Lower leg skin (tissue), 4 donors: ENCODE data around the gene HMGN3. TPM values are rescaled to one million over a fixed set of nuclear protein-coding genes. Genes with fewer than 3 reads are reported as not detected.

Source experiments
- DNase-seq, 2 donors: peaks; one replicate each; pipeline ENCODE4 v3.0.0-alpha.2; 2019; ENCODE audit warnings: low spot score in 2 of 2
- H3K4me3 ChIP-seq: fragments of 200-600 bp; sonication (generic); 2 replicates; pipeline ENCODE4 v1.5.1; 2017; ENCODE audit warnings: mild to moderate bottlenecking, low read depth; ENCODE audit not compliant: poor library complexity, severe bottlenecking
- POLR2A ChIP-seq, 2 donors: fragments of 450-650 bp; IDR thresholded peaks; one replicate each; pipeline ENCODE4 v1.6.1; 2016 to 2017; ENCODE audit warnings: antibody characterized with exemption in 2 of 2, mild to moderate bottlenecking in 1 of 2, moderate library complexity in 1 of 2
- WGBS, 2 donors: methylation state at CpG; one replicate each; pipeline ENCODE4 v1.1.5; 2018; 5-methylcytosine and 5-hydroxymethylcytosine counted together
- intact Hi-C: fragments of 100-400 bp; cut with DNase I; formaldehyde crosslinking; loops from one replicate; pipeline ENCODE4 v1.15.0; 2023; ENCODE audit warnings: low total_unique reads
- total RNA-seq, 4 donors: library from RNA; depleted of rRNA; stranded (reverse); fragments of >200 nt; gene quantifications; one replicate each; pipeline ENCODE4 v1.1.0, GENCODE V29; 2016
- TF ChIP-seq, protein P1 (sequence below), 3 donors: fragments of 450-650 bp; IDR thresholded peaks; one replicate each; pipeline ENCODE4 v1.5.1; 2016; ENCODE audit warnings: antibody characterized with exemption in 3 of 3, mild to moderate bottlenecking in 3 of 3, moderate library complexity in 2 of 3

The HMGN3 gene
- total RNA-seq, 4 donors from 2014 or later: 10.8 to 38.3 (median 21.4) TPM

DNA sequence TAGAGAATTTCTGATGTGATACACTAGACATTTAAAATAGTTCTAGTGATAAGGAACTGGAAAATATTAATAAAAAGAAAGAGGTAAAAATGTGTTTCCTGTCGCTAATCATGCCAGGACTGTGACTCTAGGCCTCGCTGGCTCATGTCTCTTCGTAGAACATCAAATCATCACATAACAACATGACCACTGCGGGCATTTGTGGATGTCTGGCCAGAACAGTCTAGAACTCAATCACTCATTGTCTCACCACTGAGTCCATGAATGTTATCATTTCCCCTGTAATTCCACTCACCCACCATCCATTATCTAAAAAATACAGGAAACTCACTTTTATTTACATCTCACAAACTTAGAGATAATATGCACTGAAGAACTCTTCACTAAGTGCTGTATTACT is 3.4 kb downstream of the HMGN3 start:
- no peak for DNase-seq
- no peak overlapping the region for H3K4me3 ChIP-seq
- intact Hi-C loops: no loop called here
- no peak for TF ChIP-seq POLR2A (IDR thresholded peaks at IDR 0.05)
- 90 to 93% methylated on average over 4 of the region's 4 CpGs for WGBS, 2 donors

DNA sequence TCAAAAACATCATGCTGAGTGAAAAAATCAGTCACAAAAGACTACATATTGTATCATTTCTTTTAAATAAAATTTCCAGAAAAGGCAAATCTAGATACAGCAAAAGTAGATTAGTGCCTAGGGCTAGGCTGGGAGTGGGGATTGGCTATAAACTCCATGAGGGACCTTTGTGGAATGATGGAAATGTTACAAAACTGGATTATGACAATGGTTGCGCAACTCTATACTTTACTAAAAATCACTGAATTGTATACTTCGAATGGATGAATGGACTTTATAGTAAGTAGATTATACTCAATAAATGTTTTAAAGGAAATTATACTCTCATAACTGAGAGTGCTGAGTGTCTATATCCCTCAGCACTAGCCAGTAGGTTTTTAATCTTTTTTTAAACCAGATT is 4.3 kb downstream of the HMGN3 start:
- TF ChIP-seq, protein P1, sequence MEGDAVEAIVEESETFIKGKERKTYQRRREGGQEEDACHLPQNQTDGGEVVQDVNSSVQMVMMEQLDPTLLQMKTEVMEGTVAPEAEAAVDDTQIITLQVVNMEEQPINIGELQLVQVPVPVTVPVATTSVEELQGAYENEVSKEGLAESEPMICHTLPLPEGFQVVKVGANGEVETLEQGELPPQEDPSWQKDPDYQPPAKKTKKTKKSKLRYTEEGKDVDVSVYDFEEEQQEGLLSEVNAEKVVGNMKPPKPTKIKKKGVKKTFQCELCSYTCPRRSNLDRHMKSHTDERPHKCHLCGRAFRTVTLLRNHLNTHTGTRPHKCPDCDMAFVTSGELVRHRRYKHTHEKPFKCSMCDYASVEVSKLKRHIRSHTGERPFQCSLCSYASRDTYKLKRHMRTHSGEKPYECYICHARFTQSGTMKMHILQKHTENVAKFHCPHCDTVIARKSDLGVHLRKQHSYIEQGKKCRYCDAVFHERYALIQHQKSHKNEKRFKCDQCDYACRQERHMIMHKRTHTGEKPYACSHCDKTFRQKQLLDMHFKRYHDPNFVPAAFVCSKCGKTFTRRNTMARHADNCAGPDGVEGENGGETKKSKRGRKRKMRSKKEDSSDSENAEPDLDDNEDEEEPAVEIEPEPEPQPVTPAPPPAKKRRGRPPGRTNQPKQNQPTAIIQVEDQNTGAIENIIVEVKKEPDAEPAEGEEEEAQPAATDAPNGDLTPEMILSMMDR (IDR thresholded peaks at IDR 0.05): no peak
- no peak for TF ChIP-seq POLR2A (IDR thresholded peaks at IDR 0.05)
- DNase-seq: no peak
- intact Hi-C loops: no loop called here
- WGBS, 2 donors: 76 to 80% methylated on average over 2 of the region's 2 CpGs
- H3K4me3 ChIP-seq: no peak overlapping the region

DNA sequence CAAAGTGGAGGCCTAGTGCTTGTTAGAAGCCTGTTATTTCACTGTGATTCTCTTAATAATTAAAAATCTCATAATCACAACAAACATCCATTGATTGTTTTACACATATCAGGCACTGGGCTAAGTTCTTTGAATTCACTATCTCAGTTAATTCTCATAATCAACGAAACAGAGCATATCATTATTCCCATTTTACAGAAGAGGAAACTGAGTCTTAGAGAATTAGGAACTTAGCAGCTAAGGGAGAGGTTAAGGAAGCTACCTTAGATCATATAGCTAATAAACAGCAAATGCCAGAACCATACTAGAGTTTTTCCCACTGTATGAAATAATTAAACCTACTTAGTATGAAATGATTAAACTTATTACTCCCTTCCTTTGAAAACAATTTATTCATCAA is 7.0 kb downstream of the HMGN3 start:
- no peak for DNase-seq
- WGBS, 2 donors: 92 to 95% methylated on average over 1 of the region's 1 CpG
- intact Hi-C loops: no loop called here
- TF ChIP-seq POLR2A (IDR thresholded peaks at IDR 0.05): no peak
- TF ChIP-seq, protein P1 (IDR thresholded peaks at IDR 0.05): no peak
- no peak overlapping the region for H3K4me3 ChIP-seq

DNA sequence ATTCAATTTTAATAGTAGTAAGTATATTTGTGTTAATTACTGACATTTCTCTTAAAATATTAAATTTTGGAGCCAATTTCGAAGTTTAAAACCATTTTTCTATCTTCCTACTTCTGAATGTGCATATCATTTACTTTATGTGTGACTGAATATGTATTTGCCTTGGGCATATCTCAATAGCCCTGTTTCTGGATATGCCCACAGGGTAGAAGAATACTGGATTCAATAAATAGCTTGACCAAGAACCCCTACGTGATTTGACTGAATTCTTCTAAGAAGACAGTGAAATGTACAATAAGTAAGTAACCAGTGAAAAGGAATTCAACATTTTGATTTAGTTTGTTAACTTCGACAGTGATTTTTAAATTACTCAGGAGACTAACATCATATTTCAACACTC is 7.8 kb downstream of the HMGN3 start:
- no peak for DNase-seq
- TF ChIP-seq, protein P1 (IDR thresholded peaks at IDR 0.05): no peak
- no peak for TF ChIP-seq POLR2A (IDR thresholded peaks at IDR 0.05)
- no peak overlapping the region for H3K4me3 ChIP-seq
- 85 to 86% methylated on average over 3 of the region's 3 CpGs for WGBS, 2 donors
- intact Hi-C loops: no loop called here

DNA sequence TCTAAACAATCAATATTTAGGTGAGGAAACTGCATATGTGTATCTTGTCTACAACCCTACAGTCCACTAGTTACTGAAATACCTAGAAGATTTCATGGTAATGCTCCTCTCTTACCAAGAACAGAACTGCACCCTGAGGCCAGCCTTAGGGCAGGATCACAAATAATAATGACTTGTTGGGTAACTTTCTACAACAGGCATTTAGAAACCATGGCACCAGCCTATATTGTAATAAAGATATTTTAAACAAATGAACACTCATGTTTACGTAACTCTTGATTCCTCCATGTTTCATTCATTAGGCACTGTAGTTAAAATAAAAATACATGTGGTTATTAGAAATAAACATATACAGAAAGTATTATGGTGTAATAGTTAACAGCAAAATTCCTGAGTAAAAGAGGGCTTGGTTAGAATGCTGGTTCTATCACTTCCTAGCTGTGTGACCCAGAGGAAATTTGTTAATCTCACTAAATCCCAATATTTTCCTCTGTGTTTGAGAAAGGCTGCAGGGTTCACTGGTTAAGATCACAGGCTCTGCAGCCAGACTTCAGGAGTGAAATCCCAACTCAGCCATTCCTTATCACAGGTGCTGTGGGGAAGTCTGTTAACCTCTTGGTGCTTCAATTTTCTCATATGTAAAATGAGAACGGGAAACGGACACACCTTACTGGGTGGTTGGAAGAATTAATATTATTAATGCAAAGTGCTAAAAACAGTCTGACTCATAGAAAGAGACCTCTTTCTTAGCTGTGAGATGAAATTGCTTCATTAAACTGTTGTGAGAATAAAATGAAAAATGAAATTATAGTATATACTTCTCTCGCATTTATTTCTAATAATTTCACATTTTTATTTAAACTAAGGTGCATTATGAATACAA is 8.5 kb downstream of the HMGN3 start:
- 74 to 75% methylated on average over 4 of the region's 4 CpGs for WGBS, 2 donors
- no peak overlapping the region for H3K4me3 ChIP-seq
- intact Hi-C loops: no loop called here
- TF ChIP-seq POLR2A (IDR thresholded peaks at IDR 0.05): no peak
- TF ChIP-seq, protein P1 (IDR thresholded peaks at IDR 0.05): no peak
- no peak for DNase-seq

DNA sequence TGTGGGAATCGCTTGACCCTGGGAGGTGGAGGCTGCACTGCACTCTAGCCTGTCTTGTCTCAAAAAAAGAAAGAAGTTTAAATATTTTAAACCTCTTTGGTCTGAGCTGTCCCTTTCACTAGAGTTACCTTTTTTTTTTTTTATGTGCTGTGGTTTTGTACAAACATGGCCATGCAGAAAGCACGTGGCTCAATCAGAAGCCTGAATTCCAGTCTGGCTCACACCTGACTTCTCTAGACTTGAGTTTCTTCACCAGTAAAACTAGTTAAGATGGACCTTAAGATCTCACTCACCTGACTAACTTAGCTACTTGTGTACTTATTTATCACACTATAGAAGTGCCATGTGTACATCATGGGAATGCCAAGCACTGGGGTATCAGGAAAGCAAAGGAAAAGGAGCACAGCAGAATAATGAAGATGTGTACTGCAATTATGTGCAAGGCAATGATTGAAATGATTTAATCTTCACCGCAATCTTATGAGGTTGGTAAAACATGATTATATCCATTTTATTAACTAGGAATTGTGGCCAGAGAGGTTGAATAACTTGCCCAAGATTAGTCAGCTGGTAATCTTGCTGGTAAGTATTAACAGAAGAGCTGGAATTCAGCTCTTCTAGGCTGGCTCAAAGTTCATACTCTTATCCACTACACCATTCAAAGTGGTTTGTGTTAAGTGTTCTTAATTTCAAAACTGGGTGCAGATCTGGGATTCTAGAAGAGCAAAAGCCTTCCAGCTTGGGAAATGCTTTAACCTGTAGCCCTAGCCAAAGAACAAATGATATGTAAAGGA is 10.7 kb downstream of the HMGN3 start:
- intact Hi-C loops: no loop called here
- no peak for DNase-seq
- no peak overlapping the region for H3K4me3 ChIP-seq
- TF ChIP-seq, protein P1 (IDR thresholded peaks at IDR 0.05): no peak
- TF ChIP-seq POLR2A (IDR thresholded peaks at IDR 0.05): no peak
- 92 to 93% methylated on average over 3 of the region's 3 CpGs for WGBS, 2 donors
